ENCODE data around the gene SUSD1. TPM values are rescaled to one million over a fixed set of nuclear protein-coding genes. Genes with fewer than 3 reads are reported as not detected.

Gene SUSD1
- polyA plus RNA-seq, 1 of the 3 experiments (the other 2 are of a cell fraction) = 8.2 TPM

DNA sequence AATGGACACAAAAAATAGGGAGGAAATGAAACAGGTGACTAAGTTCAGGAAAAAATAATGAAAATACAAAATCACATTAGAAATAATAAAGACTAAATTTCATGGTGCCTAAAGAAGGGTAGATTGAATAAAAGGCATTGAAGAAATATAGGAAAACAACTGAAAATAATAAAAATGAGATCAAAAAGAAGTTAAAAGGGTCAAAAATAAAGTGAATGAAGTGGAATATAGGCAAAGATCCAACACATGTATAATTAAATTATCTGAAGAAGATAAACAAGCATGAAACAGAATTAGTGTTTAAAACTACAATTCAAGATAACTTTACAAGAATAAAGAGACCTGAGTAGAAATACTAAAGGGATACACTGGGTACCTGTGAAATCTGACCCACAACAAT lies 87.6 kb downstream of the SUSD1 start:
- H3F3A ChIP-seq (replicated peaks; ENCODE audit: insufficient read depth) = peaks cover 12% of the 10 kb centered on the region
- TF ChIP-seq, protein P1, sequence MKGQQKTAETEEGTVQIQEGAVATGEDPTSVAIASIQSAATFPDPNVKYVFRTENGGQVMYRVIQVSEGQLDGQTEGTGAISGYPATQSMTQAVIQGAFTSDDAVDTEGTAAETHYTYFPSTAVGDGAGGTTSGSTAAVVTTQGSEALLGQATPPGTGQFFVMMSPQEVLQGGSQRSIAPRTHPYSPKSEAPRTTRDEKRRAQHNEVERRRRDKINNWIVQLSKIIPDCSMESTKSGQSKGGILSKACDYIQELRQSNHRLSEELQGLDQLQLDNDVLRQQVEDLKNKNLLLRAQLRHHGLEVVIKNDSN (IDR thresholded peaks at IDR 0.05; ENCODE audit: borderline replicate concordance, low read depth) = no peak
- TF ChIP-seq, protein P2, sequence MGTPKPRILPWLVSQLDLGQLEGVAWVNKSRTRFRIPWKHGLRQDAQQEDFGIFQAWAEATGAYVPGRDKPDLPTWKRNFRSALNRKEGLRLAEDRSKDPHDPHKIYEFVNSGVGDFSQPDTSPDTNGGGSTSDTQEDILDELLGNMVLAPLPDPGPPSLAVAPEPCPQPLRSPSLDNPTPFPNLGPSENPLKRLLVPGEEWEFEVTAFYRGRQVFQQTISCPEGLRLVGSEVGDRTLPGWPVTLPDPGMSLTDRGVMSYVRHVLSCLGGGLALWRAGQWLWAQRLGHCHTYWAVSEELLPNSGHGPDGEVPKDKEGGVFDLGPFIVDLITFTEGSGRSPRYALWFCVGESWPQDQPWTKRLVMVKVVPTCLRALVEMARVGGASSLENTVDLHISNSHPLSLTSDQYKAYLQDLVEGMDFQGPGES (IDR thresholded peaks at IDR 0.05; ENCODE audit: low read depth, low read length) = no peak
- TF ChIP-seq, protein P3, sequence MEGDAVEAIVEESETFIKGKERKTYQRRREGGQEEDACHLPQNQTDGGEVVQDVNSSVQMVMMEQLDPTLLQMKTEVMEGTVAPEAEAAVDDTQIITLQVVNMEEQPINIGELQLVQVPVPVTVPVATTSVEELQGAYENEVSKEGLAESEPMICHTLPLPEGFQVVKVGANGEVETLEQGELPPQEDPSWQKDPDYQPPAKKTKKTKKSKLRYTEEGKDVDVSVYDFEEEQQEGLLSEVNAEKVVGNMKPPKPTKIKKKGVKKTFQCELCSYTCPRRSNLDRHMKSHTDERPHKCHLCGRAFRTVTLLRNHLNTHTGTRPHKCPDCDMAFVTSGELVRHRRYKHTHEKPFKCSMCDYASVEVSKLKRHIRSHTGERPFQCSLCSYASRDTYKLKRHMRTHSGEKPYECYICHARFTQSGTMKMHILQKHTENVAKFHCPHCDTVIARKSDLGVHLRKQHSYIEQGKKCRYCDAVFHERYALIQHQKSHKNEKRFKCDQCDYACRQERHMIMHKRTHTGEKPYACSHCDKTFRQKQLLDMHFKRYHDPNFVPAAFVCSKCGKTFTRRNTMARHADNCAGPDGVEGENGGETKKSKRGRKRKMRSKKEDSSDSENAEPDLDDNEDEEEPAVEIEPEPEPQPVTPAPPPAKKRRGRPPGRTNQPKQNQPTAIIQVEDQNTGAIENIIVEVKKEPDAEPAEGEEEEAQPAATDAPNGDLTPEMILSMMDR (IDR thresholded peaks at IDR 0.05) = no peak
- TF ChIP-seq, protein P4, sequence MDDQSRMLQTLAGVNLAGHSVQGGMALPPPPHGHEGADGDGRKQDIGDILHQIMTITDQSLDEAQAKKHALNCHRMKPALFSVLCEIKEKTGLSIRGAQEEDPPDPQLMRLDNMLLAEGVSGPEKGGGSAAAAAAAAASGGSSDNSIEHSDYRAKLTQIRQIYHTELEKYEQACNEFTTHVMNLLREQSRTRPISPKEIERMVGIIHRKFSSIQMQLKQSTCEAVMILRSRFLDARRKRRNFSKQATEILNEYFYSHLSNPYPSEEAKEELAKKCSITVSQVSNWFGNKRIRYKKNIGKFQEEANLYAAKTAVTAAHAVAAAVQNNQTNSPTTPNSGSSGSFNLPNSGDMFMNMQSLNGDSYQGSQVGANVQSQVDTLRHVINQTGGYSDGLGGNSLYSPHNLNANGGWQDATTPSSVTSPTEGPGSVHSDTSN (IDR thresholded peaks at IDR 0.05) = no peak
- TF ChIP-seq FOXJ3 (CRISPR knock-in tag; IDR thresholded peaks at IDR 0.05) (no peak), RFX5 (IDR thresholded peaks at IDR 0.05; ENCODE audit: low read length) (no peak), CHD2 (IDR thresholded peaks at IDR 0.05; ENCODE audit: low read length, partially characterized antibody) (no peak)
- no peak overlapping the region for H3K27ac ChIP-seq (ENCODE audit: low read depth in 2 of 2, low read length in 1 of 2)
- H2AFZ ChIP-seq (ENCODE audit: low read depth) = no peak overlapping the region
- CTCF ChIA-PET = interaction anchor here (0.6 to 6.1 kb wide), 11 partner anchors 10 to 755 kb away, joined by 3 to 63 read pairs (median 7); partner anchors contain the start of genes PTBP3 and SUSD1
- no peaks in the 10 kb centered on the region for H3K4me1 ChIP-seq (ENCODE audit: control insufficient read depth in 1 of 2, insufficient read depth in 2 of 2, low read depth in 1 of 2, low read length in 1 of 2)
- H3K9ac ChIP-seq = no peak overlapping the region
- no peaks in the 10 kb centered on the region for H3K79me2 ChIP-seq (ENCODE audit: insufficient read depth)
- POLR2A ChIA-PET = no interaction called here
- H3K36me3 ChIP-seq (replicated peaks in 1 of 2; ENCODE audit: control insufficient read depth in 1 of 2, insufficient read depth in 2 of 2, low read length in 1 of 2) = peaks cover 2 to 4% of the 10 kb centered on the region in 2 experiments
- no peak overlapping the region for H3K4me3 ChIP-seq (ENCODE audit: low read depth in 2 of 2, low read length in 1 of 2)
- H4K20me1 ChIP-seq (ENCODE audit: insufficient read depth) = no peaks in the 10 kb centered on the region
- DNase-seq = no peak
- H3K27me3 ChIP-seq (ENCODE audit: insufficient read depth) = no peaks in the 10 kb centered on the region
- 0 out of 2 replicates have a peak, but pooled peaks cover 6% of the 10 kb centered on the region for H3K9me3 ChIP-seq
- no peak overlapping the region for H3K4me2 ChIP-seq
- no peaks in the 10 kb centered on the region for H3K9me2 ChIP-seq

DNA sequence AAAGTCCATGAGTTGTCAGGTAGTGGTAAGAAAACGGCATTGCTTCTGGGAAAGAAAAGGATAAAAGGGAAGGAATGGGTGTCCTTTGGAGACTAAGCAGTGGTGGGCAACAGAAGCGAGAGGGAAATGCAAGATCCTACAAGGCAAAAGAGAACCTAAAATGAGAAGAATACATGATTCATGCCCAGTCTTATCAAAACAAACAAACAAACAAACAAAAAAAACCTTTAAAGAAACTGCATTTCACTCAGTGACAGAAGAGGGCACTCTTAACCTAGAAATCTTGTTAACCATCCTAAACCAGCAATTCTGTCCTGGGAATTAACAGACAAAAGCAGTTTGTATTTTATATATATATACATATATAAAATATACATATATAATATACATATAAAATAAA lies 88.5 kb downstream of the SUSD1 start:
- TF ChIP-seq RAD21 (IDR thresholded peaks at IDR 0.05; ENCODE audit: low read length) (peak; percentile 75), RFX5 (IDR thresholded peaks at IDR 0.05; ENCODE audit: low read length) (no peak), SMC3 (IDR thresholded peaks at IDR 0.05; ENCODE audit: low read depth, low read length) (peak; percentile 34; the same call in 1 of the 2 replicates), TEAD4 (IDR thresholded peaks at IDR 0.05; ENCODE audit: borderline replicate concordance, insufficient read depth) (no peak)
- TF ChIP-seq, protein P3 (IDR thresholded peaks at IDR 0.05) = peak; percentile 63
- WGBS (ENCODE audit: low lambda C conversion rate) = 80% methylated on average over 2 of the region's 2 CpGs
- no peak overlapping the region; a peak in 1 of 4 replicates for H3K4me3 ChIP-seq (ENCODE audit: low read depth in 2 of 2, low read length in 1 of 2)
- no peak overlapping the region for H3K4me2 ChIP-seq
- no peaks in the 10 kb centered on the region for H3K79me2 ChIP-seq (ENCODE audit: insufficient read depth)
- H3K4me1 ChIP-seq (ENCODE audit: control insufficient read depth in 1 of 2, insufficient read depth in 2 of 2, low read depth in 1 of 2, low read length in 1 of 2) = no peaks in the 10 kb centered on the region
- CTCF ChIA-PET = interaction anchor here (0.6 to 6.1 kb wide), 18 partner anchors 9 to 756 kb away, joined by 3 to 63 read pairs (median 4); partner anchors contain the start of genes PTBP3 and SUSD1
- peak; percentile 42 for DNase-seq
- H3F3A ChIP-seq (replicated peaks; ENCODE audit: insufficient read depth) = peaks cover 12% of the 10 kb centered on the region
- no peaks in the 10 kb centered on the region for H3K27me3 ChIP-seq (ENCODE audit: insufficient read depth)
- no peak overlapping the region for H3K27ac ChIP-seq (ENCODE audit: low read depth in 2 of 2, low read length in 1 of 2)
- no peaks in the 10 kb centered on the region for H4K20me1 ChIP-seq (ENCODE audit: insufficient read depth)
- POLR2A ChIA-PET = no interaction called here
- H3K9me3 ChIP-seq = 0 out of 2 replicates have a peak, but pooled peaks cover 6% of the 10 kb centered on the region
- H3K9ac ChIP-seq = no peak overlapping the region
- no peak overlapping the region for H2AFZ ChIP-seq (ENCODE audit: low read depth)
- H3K9me2 ChIP-seq = no peaks in the 10 kb centered on the region
- peaks cover 2 to 4% of the 10 kb centered on the region in 2 experiments for H3K36me3 ChIP-seq (replicated peaks in 1 of 2; ENCODE audit: control insufficient read depth in 1 of 2, insufficient read depth in 2 of 2, low read length in 1 of 2)

All from SK-N-SH (cell line).